ENCODE results near the gene MCOLN1. TPM values are rescaled to one million over a fixed set of nuclear protein-coding genes. Genes with fewer than 3 reads are reported as not detected.

The MCOLN1 gene
- total and polyA plus RNA-seq, 11 donors = 12.1 to 49.7 (median 21.0) TPM

DNA sequence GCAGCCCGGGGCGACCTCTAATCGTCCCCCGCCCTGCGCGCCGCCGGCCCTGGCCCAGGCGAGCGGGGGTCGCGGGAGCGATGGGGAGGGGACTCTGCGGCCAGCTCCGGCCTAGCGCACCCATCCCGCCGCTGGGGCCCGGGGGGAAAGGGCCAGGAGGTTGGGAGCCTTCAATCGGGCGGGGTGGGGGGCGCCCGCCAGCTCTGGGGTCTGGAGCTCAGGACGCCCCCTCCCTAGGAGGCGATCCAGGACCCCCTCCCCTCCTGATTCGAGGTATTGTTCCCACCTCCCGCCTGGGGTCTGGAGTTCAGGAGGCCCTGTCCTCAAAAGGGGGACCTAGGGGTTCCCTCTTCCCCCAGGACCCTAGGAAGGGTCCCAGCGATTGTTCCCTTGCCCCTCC, 6.1 kb upstream of the MCOLN1 start:
- peak overlapping the region; percentile 69 to 94 (median 80) for H3K4me3 ChIP-seq
- no peak for TF ChIP-seq POLR2A (IDR thresholded peaks at IDR 0.05)
- TF ChIP-seq CTCF (IDR thresholded peaks at IDR 0.05) = no peak
- H3K4me1 ChIP-seq = peaks cover 0 to 26% (median 15%) of the 10 kb centered on the region in 12 donors
- intact Hi-C loops (cut with DNase I) = no loop called here
- ATAC-seq (no peak), DNase-seq (peak in 1 of 5 donors; percentile 26)
- peaks cover 0 to 16% (median 0%) of the 10 kb centered on the region in 9 donors for H3K36me3 ChIP-seq
- peak overlapping the region; percentile 51 to 92 (median 84) for H3K27ac ChIP-seq
- no peaks in the 10 kb centered on the region for H3K9me3 ChIP-seq
- H3K27me3 ChIP-seq = no peaks in the 10 kb centered on the region
- WGBS, 4 donors = 0 to 5% (median 3%) methylated on average over 3 to 28 of the region's 28 CpGs

DNA sequence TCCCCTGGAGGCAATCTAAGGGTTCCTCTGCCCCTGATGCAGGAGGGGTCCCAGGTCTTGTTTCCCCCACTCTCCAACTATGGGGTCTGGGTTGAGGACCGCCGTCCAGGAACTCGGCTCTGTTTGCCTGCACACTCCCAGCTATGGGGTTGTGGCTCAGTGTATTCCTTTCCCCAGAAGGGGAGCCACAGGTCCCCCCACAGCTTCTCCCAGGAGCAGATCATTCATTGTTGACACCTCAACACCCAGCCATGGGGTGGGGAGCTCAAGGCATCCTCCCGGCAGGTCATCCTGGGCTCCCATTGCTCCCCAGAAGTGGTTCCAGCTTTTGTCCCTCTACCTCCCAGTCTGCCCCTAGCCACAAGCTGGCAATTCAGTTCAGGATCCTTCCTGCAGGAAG, 5.5 kb upstream of the MCOLN1 start:
- peak in 1 of 5 donors; percentile 19 for DNase-seq
- no peak for ATAC-seq
- Histone ChIP-seq H3K27ac (peak overlapping the region in 10 of 12 donors; percentile 81 to 92 (median 86)), H3K4me3 (peak overlapping the region; percentile 69 to 94 (median 80)), H3K27me3 (no peaks in the 10 kb centered on the region), H3K9me3 (no peaks in the 10 kb centered on the region), H3K36me3 (peaks cover 0 to 16% (median 0%) of the 10 kb centered on the region in 9 donors), H3K4me1 (peaks cover 0 to 30% (median 18%) of the 10 kb centered on the region in 12 donors)
- TF ChIP-seq CTCF (IDR thresholded peaks at IDR 0.05) (no peak), POLR2A (IDR thresholded peaks at IDR 0.05) (no peak)
- 28 to 51% (median 42%) methylated on average over 4 of the region's 4 CpGs; no CpG with 5 or more reads in 1 of the 4 donors for WGBS, 4 donors
- intact Hi-C loops (cut with DNase I) = no loop called here

DNA sequence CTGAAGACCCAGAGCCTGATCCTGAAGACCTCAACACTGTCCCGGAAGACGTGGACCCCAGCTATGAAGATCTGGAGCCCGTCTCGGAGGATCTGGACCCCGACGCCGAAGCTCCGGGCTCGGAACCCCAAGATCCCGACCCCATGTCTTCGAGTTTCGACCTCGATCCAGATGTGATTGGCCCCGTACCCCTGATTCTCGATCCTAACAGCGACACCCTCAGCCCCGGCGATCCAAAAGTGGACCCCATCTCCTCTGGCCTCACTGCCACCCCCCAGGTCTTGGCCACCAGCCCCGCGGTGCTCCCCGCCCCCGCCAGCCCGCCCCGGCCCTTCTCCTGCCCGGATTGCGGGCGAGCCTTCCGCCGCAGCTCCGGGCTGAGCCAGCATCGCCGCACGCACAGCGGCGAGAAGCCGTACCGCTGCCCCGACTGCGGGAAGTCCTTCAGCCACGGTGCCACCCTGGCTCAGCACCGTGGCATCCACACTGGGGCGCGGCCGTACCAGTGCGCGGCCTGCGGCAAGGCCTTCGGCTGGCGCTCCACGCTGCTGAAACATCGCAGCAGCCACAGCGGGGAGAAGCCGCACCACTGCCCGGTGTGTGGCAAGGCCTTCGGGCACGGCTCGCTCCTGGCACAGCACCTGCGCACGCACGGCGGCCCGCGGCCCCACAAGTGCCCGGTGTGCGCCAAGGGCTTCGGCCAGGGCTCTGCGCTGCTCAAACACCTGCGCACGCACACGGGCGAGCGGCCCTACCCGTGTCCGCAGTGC, 2.9 kb upstream of the MCOLN1 start:
- Histone ChIP-seq H3K4me1 (peaks cover 0 to 47% (median 32%) of the 10 kb centered on the region in 12 donors), H3K27ac (no peak overlapping the region), H3K4me3 (no peak overlapping the region), H3K36me3 (peaks cover 0 to 18% (median 3%) of the 10 kb centered on the region in 9 donors), H3K27me3 (no peaks in the 10 kb centered on the region), H3K9me3 (no peaks in the 10 kb centered on the region)
- no peak for ATAC-seq
- peak in 1 of 5 donors; percentile 4 for DNase-seq
- no peak for TF ChIP-seq CTCF (IDR thresholded peaks at IDR 0.05)
- intact Hi-C loops (cut with DNase I) = loop anchor here in 4 of 10 donors (5.0 to 10.0 kb wide), 2 partner anchors 32 to 125 kb away; partner anchors contain the start of gene PEX11G (in 3 of the 4)
- 97 to 98% (median 97%) methylated on average over 56 to 74 of the region's 74 CpGs for WGBS, 4 donors
